ENCODE measurements around the gene NKAPD1.
"Not testable (repeated sequence)": the region's sequence is repeated elsewhere in the genome, so short reads cannot be mapped to it uniquely, and the experiment has no call there.

The NKAPD1 gene, protein sequence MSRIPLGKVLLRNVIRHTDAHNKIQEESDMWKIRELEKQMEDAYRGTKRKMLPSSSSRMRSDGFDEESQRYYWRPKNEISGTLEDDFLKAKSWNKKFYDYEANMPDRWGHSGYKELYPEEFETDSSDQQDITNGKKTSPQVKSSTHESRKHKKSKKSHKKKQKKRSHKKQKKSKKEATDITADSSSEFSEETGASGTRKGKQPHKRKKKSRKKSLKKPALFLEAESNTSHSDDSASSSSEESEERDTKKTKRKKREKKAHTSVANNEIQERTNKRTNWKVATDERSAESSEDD

DNA sequence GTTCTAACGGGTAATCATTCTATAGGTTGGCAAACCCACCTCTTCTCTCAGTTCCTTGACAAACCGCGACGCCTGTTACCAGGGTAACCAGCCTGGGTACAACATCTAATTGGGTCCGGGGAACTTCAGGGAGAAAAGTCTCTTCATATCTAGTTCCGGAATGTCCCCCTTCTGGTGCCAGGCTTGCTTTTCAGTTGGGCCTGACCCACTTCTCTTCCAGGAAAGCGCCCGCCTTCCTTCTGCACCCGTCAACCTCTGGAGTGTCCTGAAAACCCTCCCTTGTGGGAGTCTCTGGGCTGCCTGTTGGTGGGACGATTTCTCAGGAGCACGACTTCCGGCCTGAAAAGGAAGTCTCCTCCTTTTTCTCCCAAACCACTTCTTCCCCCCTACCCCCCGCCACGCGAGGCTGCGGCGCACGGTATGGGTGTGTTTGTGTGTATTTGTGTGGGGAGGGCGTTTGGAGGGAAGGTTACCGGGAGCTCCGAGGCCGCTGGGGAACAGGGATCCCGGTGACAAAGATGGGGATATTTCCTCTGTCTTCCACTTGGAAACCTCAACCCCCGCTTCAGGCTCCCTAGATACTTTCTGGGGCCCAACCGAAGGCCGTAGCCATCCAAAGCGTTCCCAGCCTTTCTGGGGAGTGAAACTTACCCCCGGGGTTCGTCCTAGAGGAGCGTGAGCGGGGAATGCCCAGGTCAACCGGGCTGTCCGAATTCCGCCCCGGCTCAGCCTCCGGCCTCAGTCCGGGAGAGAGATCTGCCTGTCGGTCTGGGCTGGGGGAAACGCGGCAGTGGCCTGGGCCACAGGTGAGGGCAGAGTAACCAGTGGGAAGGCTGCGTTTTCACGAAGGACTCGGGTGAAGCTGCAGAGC is at the start of gene NKAPD1, which contains the start of gene PIH1D2:
Gene NKAPD1 (plus strand): TSS at position 359 of the 871 bp plus-strand sequence. CDS start 1,276 bp downstream, outside the sequence.
Gene PIH1D2 (minus strand): TSS at position 77 of the 871 bp plus-strand sequence. CDS start 843 bp downstream, outside the sequence.
- peak; percentile 69 for DNase-seq (ENCODE audit: low spot score)

DNA sequence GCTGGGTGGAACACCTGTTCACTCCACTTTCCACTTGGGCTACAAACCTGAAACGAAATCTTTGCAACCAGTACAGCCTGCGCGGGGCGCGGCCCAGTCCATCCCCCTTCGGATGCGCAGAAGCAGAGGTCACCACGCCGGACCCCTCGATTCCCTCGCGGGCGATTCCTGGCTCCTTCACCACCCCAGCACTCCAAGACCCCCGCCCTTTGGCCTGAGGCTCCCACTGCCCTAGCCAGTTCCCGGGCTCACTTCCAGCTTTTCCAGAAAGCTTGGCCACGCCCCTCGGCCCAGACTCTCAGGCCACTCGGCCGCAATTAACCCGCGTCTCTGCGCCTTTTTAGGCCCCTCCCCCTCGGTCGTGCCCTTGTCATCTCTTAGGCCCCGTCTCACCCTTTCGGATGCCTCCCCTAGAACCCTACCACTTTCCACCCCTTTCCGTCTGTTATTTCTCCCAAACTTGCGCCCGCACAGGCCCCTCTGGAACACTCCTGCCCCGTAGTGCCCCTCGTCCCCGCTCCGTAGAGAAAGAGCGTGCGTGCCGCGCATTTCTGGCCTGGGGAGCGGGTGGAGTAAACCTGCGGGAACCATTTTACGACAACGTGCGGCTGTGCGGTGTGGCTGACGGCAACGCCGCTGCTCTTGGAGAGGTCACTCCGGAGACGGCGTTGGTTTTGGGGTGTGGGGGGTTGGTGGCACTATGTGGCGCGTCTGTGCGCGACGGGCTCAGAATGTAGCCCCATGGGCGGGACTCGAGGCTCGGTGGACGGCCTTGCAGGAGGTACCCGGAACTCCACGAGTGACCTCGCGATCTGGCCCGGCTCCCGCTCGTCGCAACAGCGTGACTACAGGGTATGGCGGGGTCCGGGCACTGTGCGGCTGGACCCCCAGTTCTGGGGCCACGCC is 49.1 kb upstream of the NKAPD1 start, which contains the start of gene DLAT:
Gene DLAT (plus strand): TSS at position 636 of the 906 bp plus-strand sequence. CDS start 65 bp downstream, at position 701.
- peak; percentile 80 for DNase-seq (ENCODE audit: low spot score)

DNA sequence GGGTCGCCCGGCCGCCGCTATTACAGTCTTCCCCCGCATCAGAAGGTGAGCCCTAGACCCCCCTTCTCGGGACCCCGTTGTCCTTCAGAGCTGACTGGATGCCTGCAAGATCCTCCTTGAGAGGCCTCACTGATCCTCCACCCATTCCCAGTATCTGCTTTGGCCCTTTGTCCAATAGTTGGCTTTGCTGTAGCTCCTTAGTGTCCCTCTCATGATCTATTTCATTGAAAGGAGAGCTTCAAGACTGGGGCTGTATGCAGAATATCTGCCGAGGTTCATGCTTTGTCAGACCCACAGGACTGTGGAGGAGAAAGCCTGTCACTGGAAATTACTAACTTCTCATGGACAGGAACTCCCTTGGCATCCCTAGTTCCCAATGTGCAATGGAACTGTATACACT is 48.4 kb upstream of the NKAPD1 start:
- no peak for DNase-seq (ENCODE audit: low spot score)

DNA sequence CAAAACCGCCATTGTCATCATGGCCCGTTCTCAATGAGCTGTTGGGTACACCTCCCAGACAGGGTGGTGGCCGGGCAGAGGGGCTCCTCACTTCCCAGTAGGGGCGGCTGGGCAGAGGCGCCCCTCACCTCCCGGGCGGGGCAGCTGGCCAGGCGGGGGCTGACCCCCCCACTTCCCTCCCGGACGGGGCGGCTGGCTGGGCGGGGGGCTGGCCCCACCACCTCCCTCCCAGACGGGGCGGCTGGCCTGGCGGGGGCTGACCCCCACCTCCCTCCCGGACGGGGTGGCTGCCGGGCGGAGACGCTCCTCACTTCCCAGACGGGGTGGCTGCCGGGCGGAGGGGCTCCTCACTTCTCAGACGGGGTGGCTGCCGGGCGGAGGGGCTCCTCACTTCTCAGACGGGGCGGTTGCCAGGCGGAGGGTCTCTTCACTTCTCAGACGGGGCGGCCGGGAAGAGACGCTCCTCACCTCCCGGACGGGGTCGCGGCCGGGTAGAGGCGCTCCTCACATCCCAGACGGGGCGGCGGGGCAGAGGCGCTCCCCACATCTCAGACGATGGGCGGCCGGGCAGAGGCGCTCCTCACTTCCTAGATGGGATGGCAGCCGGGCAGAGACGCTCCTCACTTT is 47.2 kb upstream of the NKAPD1 start:
- not testable (repeated sequence) for DNase-seq (ENCODE audit: low spot score)

DNA sequence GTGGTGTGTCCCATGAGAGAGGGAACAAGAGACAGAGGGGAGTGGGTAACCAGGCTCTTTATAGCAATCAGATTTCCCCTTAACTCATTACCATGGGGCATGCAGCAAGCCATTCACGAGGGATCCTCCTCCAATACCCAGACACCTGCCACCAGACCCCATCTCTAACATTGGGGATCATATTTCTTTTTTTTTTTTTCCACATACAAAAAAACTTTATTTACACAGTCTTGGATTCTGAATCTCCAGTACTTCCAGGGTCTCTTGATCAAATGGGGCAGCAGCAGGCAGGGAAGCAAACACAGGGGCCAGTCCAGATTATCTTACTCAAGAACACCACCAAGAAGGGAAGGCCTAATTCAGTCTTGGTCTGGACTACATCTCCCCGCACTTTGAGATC is 44.6 kb upstream of the NKAPD1 start:
- DNase-seq (ENCODE audit: low spot score) = no peak

DNA sequence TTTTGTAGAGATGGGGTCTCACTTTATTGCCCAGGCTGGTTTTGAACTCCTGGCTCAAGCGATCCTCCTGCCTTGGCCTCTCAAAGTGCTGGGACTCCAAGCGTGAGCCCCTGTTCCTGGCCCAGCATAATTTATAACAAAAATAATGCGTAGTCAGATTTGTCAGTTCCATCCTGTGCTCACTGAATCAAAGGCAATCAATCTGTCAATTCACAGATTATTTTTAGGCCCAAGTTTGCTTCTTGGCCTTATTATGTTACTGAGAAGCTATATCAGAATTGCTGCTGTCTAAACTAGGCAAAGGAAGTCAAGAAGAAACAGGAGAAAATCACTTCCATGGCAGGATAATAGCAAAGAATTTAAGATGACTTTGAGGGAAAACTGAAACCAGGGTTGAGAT is 40.2 kb upstream of the NKAPD1 start:
- DNase-seq (ENCODE audit: low spot score) = no peak

DNA sequence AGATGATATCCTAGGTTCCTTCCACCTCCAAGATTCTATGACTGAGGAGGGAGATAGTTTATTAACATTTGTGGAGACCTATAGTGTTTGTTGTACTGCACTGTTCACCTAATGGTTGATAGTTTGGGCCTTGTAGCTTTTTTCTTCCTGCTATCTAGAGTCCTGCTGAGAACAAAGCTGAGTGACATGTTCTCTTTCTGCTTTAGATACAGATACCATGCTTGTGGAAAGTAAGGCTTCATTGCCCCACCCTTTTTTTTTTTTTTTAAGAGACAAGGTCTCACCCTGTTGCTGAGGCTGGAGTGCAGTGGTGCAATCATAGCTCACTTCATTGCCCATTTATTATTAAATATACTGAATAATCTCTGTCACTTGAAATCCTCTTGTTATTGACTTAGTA is 36.6 kb upstream of the NKAPD1 start:
- no peak for DNase-seq (ENCODE audit: low spot score)

DNA sequence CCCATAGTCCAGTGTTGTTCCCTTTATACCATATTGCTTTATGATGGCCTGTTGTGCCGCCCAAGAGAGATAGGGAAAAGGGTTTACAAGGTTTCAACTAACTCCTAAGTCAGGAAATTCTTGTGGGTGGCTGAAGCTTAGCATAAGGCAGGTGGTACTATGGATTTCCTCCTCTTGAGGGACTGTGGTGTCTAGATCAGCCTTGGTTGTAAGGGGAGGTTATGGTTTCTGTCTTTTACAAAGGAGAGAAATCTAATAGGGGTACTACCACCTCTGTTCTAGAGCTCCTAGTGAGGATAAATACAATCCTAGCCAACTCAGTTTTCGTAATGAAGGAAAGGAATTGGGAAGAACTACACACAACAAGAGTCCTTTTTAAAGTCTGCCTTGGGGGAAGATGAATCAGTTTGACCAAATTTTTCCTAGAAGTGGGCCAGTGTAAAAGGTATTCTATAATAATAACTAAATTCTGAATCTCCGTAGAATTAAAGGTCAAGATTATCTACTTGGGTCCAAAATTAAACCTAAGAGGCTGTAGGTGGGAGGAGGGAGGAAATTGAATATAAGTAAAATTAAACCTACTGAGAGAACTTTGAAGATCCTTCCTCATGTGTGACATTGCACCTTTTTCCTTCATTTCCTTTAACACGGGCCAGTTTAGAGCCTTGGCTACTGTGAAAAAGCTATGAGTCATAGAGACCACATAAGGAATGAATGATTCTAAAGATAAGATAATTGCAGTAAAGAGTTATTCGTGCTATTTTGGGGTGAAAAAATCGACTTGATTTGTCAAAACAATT is 31.7 kb upstream of the NKAPD1 start:
- DNase-seq (ENCODE audit: low spot score) = no peak

DNA sequence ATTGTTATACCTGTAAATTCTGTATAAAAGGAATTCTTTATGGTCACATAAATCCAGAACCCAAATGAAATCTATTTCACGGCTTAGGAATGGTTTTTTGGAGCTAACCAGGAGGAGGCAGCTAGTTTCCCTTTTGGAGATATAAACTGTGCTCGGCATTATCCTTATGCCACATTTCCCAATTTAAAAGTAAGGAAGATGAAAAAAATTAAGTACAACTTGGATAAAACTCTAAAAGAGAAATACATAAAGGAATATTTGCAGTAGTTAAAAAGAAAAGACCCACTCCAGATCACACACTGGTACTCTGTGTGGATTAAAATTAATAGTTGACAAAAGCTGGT is 31.2 kb upstream of the NKAPD1 start:
- no peak for DNase-seq (ENCODE audit: low spot score)

DNA sequence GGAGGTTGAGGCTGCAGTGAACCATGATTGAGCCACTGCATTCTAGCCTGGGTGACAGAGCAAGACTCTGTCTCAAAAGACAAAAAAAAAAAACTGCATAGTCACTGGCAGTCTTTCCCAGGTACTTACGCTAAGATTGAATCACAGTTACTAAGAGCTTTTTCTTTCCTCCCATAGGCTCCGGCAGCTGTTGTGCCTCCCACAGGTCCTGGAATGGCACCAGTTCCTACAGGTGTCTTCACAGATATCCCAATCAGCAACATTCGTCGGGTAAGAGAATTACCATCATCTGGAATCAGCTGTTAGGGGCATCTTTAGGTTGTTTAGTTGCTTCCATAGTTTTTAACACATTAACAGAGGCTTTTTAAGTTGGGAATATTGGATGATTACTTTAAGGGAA is 29.1 kb upstream of the NKAPD1 start:
- DNase-seq (ENCODE audit: low spot score) = no peak

DNA sequence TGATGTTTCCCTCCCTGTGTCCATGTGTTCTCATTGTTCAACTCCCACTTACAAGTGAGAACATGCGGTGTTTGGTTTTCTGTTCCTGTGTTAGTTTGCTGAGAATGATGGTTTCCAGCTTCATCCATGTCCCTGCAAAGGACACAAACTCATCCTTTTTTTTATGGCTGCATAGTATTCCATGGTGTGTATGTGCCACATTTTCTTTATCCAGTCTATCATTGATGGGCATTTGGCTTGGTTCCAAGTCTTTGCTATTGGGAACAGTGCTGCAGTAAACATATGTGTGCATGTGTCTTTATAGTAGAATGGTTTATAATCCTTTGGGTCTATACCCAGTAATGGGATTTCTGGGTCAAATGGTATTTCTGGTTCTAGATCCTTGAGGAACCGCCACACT is 27.5 kb upstream of the NKAPD1 start:
- DNase-seq (ENCODE audit: low spot score) = not testable (repeated sequence)

DNA sequence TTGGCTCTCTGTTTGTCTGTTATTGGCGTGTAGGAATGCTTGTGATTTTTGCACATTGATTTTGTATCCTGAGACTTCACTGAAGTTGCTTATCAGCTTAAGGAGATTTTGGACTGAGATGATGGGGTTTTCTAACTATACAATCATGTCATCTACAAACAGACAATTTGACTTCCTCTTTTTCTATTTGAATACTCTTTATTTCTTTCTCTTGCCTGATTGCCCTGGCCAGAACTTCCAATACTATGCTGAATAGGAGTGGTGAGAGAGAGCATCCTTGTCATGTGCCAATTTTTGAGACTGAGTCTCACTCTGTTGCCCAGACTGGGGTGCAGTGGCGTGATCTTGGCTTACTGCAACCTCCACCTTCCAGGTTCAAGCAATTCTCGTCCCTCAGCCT is 25.8 kb upstream of the NKAPD1 start:
- not testable (repeated sequence) for DNase-seq (ENCODE audit: low spot score)

DNA sequence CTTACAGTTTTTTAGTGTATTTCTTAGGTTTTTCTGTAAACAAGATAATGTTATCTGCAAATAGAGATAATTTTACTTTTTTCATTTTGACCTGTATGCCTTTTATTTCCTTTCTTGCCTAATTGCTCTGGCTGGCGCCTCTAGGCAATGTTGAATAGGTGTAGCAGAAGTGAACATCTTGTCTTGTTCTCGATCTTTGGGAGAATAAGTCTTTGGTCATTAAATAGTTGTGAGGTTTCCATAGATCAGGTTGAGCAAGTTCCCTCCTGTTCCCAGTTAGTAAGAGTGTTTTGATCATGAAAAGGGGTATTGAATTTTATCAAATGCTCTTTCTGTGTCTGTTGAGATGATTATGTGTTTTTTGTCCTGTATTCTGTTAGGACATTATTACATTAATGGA is 24.3 kb upstream of the NKAPD1 start:
- no peak for DNase-seq (ENCODE audit: low spot score)

DNA sequence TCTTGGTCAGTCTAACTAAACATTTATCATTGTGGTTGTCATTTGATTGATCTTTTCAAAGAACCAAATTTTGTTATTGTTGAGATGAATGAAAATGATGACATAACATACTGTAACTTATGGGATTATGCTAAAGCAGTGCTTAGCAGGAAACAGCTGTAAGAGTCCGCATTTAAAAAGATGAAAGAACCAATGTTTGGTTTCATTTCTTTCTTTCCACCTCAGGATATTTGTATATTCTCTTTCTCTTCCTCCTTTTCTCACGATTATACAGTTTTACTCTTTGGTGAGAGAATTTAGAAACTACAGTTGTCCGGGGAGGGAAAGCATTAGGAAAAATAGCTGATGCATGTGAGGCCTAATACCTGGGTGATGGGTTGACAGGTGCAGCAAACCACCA is 23.4 kb upstream of the NKAPD1 start:
- DNase-seq (ENCODE audit: low spot score) = no peak

DNA sequence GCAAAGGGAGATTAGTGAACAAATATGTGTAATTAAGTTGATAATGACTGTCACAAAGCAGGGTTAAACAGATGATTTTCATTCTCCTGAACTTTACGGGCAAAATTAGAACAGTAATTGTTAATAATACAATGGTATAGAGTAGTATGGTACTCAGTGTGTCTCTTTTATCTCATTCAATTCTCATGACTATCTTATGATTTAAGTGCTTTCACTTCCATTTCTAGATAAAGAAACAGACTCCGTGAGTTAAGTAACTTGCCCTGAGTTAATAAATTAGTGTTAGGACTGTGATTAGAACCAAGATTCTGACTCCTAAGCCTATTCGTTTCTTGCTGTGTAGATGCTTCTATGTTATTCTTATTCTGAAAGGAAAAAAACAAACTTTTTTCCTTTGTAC is 22.3 kb upstream of the NKAPD1 start:
- DNase-seq (ENCODE audit: low spot score) = no peak

DNA sequence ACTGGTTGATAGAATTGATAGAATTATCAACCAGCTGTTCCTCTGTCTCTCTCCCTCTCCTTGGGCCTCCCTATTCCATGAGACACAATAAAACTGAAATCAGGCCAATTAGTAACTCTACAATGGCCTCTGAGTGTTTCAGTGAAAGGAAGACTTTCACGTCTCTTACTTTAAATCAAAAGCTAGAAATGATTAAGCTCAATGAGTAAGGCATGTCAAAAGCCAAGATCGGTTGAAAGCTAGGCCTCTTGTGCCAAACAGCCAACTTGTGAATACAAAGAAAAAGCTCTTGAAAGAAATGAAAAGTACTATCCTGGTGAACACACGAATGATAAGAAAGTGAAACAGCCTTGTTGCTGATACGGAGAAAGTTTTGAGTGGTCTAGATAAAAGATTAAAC is 16.9 kb upstream of the NKAPD1 start:
- no peak for DNase-seq (ENCODE audit: low spot score)

DNA sequence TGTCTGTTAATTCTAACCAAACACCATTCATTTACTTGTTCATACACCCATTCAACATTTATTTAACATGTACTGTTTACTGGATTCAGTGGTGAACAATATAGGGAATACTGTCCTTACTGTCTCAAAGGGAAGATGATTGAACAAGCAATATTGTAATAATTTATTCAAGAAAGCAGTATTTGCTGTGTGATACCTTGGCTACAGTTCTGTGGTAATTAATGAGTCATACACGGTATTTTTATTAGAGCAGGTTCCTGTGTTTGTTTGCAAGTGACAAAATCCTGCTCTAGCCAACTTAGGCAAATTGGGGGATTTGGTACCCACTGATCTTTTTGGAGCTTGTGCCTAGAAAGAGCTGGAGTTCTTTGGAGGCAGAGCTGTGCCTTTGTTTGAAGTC is 16.0 kb upstream of the NKAPD1 start:
- DNase-seq (ENCODE audit: low spot score) = no peak

DNA sequence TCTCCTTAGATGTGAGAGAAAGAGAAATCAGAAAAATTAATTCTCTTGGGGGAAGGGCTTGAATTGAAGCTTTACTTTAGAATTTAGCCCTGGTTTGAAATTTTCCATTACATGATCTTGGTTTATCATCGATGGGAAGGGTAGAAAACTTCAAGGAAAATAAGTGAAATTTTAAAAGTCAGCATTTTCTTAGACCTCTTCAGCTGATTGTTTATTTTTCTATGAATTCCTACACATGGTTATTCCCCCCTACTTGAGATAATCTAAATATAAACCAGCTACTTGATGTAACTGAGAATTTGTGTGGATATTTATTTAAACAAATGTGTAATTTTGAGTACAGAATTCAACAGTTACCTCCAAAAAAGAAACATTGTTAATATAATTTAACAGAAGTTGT is 11.2 kb upstream of the NKAPD1 start:
- DNase-seq (ENCODE audit: low spot score) = no peak

DNA sequence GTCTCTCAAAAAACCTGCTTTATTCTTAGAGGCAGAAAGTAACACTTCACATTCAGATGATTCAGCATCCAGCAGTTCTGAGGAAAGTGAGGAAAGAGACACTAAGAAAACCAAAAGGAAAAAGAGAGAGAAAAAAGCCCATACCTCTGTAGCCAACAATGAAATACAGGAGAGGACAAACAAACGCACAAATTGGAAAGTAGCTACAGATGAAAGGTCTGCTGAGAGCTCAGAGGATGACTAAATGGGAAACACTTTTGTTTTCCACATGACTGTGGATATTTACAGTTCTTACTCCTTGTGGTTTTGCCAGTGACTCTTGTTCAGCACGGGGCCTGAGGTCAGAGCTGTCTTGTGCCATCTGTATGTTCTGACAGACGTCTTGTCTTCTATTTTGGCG is 8.6 kb downstream of the NKAPD1 start:
- no peak for DNase-seq (ENCODE audit: low spot score)

DNA sequence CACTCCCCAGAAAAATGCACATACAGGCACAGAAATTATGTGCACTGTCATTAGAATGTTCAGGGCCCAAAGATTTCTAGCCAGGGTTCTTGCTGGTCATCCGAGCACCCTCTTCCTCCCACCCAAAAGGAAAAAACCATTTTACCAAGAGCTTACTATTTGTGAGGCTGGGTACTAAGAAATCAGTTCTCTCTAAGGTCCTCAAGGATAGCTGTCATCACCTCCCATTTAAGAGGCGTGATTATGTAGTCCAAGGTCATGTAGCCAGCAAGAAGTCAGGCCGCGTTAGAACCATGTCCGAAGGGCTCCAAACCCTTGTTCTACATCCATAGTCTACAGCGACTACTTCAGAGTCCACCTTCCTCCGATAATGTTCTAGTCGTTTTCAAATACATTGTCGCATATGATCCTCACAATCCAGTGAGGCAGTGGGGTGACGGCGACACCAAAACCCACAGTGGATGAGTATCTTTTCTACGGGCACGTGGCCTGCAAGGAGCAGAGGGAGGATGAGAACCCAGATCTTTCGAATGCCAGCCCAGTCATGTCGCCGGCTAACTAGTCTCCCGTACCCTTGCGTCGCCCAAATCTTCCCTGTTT is 11.8 kb downstream of the NKAPD1 start:
- DNase-seq (ENCODE audit: low spot score) = no peak

Data from HuH-7 (cell line).